Activated CD4-positive, alpha-beta T cell treated with anti-CD3 and anti-CD28 coated beads for 24 hours (primary cell): Measurements from ENCODE around the gene KLF16.
A peak's percentile ranks its signal among the peaks of the same experiment; 100 is the strongest.

Experiments used
- DNase-seq, 2 donors: peaks; one replicate each; pipeline ENCODE4 v3.0.0-alpha.2; 2020; ENCODE audit warnings: low read depth in 2 of 2

KLF16 gene

GRCh38 chr19:1867349-1867724, 4.0 kb upstream of the KLF16 start:
- no peak for DNase-seq

GRCh38 chr19:1866693-1867348, 3.4 kb upstream of the KLF16 start:
- no peak for DNase-seq

- DNase-seq, result no peak
These were observed 2.0 kb upstream of the KLF16 start for GRCh38 chr19:1865172-1866010.

- DNase-seq, result no peak
These were observed 1.2 kb upstream of the KLF16 start for GRCh38 chr19:1864480-1865171.

- DNase-seq, result peak; percentile 88 to 89
These were observed 480 bp upstream of the KLF16 start for GRCh38 chr19:1863638-1864479.

- DNase-seq, result no peak
These were observed 703 bp downstream of the KLF16 start for GRCh38 chr19:1862424-1863327.

GRCh38 chr19:1862068-1862423, 1.3 kb downstream of the KLF16 start:
- no peak for DNase-seq

- DNase-seq, result no peak
These were observed 1.8 kb downstream of the KLF16 start for GRCh38 chr19:1861599-1862031.

GRCh38 chr19:1860821-1861598, 2.4 kb downstream of the KLF16 start:
- no peak for DNase-seq

GRCh38 chr19:1860042-1860775, 3.2 kb downstream of the KLF16 start:
- no peak for DNase-seq

- no peak for DNase-seq
These were observed 4.0 kb downstream of the KLF16 start for GRCh38 chr19:1859331-1859781.

- no peak for DNase-seq
These were observed 4.8 kb downstream of the KLF16 start for GRCh38 chr19:1858412-1859081.

- DNase-seq, result no peak
These were observed 5.6 kb downstream of the KLF16 start for GRCh38 chr19:1857648-1858326.

- no peak for DNase-seq
These were observed 6.4 kb downstream of the KLF16 start for GRCh38 chr19:1856698-1857603.

- DNase-seq, result no peak
These were observed 7.1 kb downstream of the KLF16 start for GRCh38 chr19:1856345-1856697.

GRCh38 chr19:1855828-1856255, 7.5 kb downstream of the KLF16 start:
- DNase-seq, result no peak
